Measurements from ENCODE around the gene RBM38. TPM values are rescaled to one million over a fixed set of nuclear protein-coding genes. Genes with fewer than 3 reads are reported as not detected.

The RBM38 gene
- total and polyA plus RNA-seq, 2 of the 4 experiments (the other 2 are of a cell fraction) = 5.2 to 11.9 TPM

- WGBS, 2 experiments (ENCODE audit: extremely low coverage in 2 of 2, insufficient read length in 1 of 2) = 67% methylated on average over 3 of the region's 14 CpGs; no CpG with 5 or more reads in 1 of the 2 experiments
- Histone ChIP-seq H4K20me1 (ENCODE audit: insufficient read depth, low read length) (no peaks in the 10 kb centered on the region), H2BK15ac (ENCODE audit: low read depth, low read length) (no peak overlapping the region), H3K4me3 (ENCODE audit: insufficient read depth, low read depth, low read length) (no peak overlapping the region), H2BK120ac (ENCODE audit: low read depth, low read length) (no peak overlapping the region), H3K18ac (ENCODE audit: low read depth, low read length) (no peak overlapping the region), H2AFZ (replicated peaks; ENCODE audit: low read length, poor library complexity) (no peak overlapping the region), H4K8ac (ENCODE audit: low read depth in 2 of 2, low read length in 2 of 2) (no peak overlapping the region), H3K23ac (ENCODE audit: low read depth, low read length) (no peak overlapping the region), H3K4me1 (ENCODE audit: control insufficient read depth, insufficient read depth, low read length) (peaks cover 2% of the 10 kb centered on the region; the same call in 1 of the 2 replicates), H3K9me1 (ENCODE audit: insufficient read depth, low read length) (0 out of 2 replicates have a peak, but pooled peaks cover under 1% of the 10 kb centered on the region), H3K9me3 (ENCODE audit: control insufficient read depth, insufficient read depth, low read length) (peaks cover 7% of the 10 kb centered on the region), H2AK5ac (ENCODE audit: low read depth, low read length) (no peak overlapping the region), H2AK9ac (replicated peaks; ENCODE audit: low read depth, low read length, poor library complexity) (no peak overlapping the region), H2BK20ac (ENCODE audit: low read depth, low read length) (no peak overlapping the region), H3K27ac (ENCODE audit: insufficient read depth, low read length) (no peak overlapping the region), H3K56ac (ENCODE audit: extremely low read depth, insufficient read depth, low read length) (no peak overlapping the region), H3K14ac (replicated peaks; ENCODE audit: low read depth, low read length) (no peak overlapping the region), H3K9ac (ENCODE audit: low read depth, low read length) (no peak overlapping the region), H3K27me3 (ENCODE audit: control insufficient read depth, insufficient read depth, low read length) (peaks cover 15% of the 10 kb centered on the region), H3K4ac (ENCODE audit: low read depth, low read length) (no peak overlapping the region), H4K5ac (ENCODE audit: low read depth, low read length) (no peak overlapping the region), H3K36me3 (ENCODE audit: control insufficient read depth, insufficient read depth, low read length) (no peaks in the 10 kb centered on the region), H4K91ac (ENCODE audit: insufficient read depth, low read depth, low read length) (no peak overlapping the region), H2BK5ac (ENCODE audit: low read depth, low read length, poor library complexity, severe bottlenecking) (no peak overlapping the region), H3K4me2 (ENCODE audit: low read depth, low read length) (no peak overlapping the region), H3K79me1 (ENCODE audit: low read depth in 1 of 2, low read length in 2 of 2) (no peaks in the 10 kb centered on the region)
- in situ Hi-C loops (cut with MboI; ENCODE audit: low sequenced_read_pairs) (no loop called here), dilution Hi-C loops (cut with HindIII; ENCODE audit: low sequenced_read_pairs, unreplicated experiment) (no loop called here), intact Hi-C loops (cut with micrococcal nuclease) (no loop called here)
- ChIA-PET POLR2A (ENCODE audit: unreplicated experiment) (no interaction called here), CTCF (no interaction called here)
- ATAC-seq (ENCODE audit: low read depth) (no peak), DNase-seq (no peak)
- no TSS peak for BruUV-seq (replicated peaks)
- TF ChIP-seq MXI1 (IDR thresholded peaks at IDR 0.05; ENCODE audit: borderline replicate concordance, low read depth, low read length) (no peak), FOS (IDR thresholded peaks at IDR 0.05; ENCODE audit: low read depth, low read length) (no peak), CEBPB (IDR thresholded peaks at IDR 0.05; ENCODE audit: low read depth, low read length) (no peak), CTCF (conservative IDR thresholded peaks at IDR 0.05; ENCODE audit: low read depth, low read length) (no peak), SMC3 (IDR thresholded peaks at IDR 0.05; ENCODE audit: low read depth, low read length) (no peak), CHD1 (IDR thresholded peaks at IDR 0.05; ENCODE audit: low read depth, low read length) (no peak), POLR2A (IDR thresholded peaks at IDR 0.05; ENCODE audit: low read depth, low read length) (no peak), NFE2L2 (IDR thresholded peaks at IDR 0.05; ENCODE audit: low read depth, low read length) (no peak), MAFK (IDR thresholded peaks at IDR 0.05; ENCODE audit: low read depth, low read length) (no peak), RAD21 (IDR thresholded peaks at IDR 0.05; ENCODE audit: low read length) (no peak), MAZ (IDR thresholded peaks at IDR 0.05; ENCODE audit: borderline replicate concordance, low read depth, low read length) (no peak), RFX5 (IDR thresholded peaks at IDR 0.05; ENCODE audit: low read depth, low read length) (no peak), ELK1 (IDR thresholded peaks at IDR 0.05; ENCODE audit: borderline replicate concordance, low read depth, low read length) (no peak), BHLHE40 (IDR thresholded peaks at IDR 0.05; ENCODE audit: low read depth, low read length) (no peak), USF2 (IDR thresholded peaks at IDR 0.05; ENCODE audit: low read depth, low read length) (no peak)
Observed at GRCh38 chr20:57449398-57450354, 58.5 kb downstream of the RBM38 start.

All from IMR-90 (cell line).